Suprapubic skin (tissue), 4 donors: Measurements from ENCODE around the gene CRX. TPM values are rescaled to one million over a fixed set of nuclear protein-coding genes. Genes with fewer than 3 reads are reported as not detected.
"Not testable (repeated sequence)": the region's sequence is repeated elsewhere in the genome, so short reads cannot be mapped to it uniquely, and the experiment has no call there.

Experiments
- DNase-seq, 2 donors: peaks; one replicate each; pipeline ENCODE4 v3.0.0-alpha.2; 2019; ENCODE audit warnings: low spot score in 2 of 2
- H3K27ac ChIP-seq: fragments of 200-600 bp; sonication (generic); one replicate; pipeline ENCODE4 v1.5.1; 2019
- H3K27me3 ChIP-seq: fragments of 200-600 bp; sonication (generic); one replicate; pipeline ENCODE4 v1.5.1; 2019
- H3K36me3 ChIP-seq: fragments of 200-600 bp; sonication (generic); one replicate; pipeline ENCODE4 v1.5.1; 2019
- H3K4me1 ChIP-seq: fragments of 200-600 bp; sonication (generic); one replicate; pipeline ENCODE4 v1.5.1; 2019
- H3K4me3 ChIP-seq: fragments of 200-600 bp; sonication (generic); one replicate; pipeline ENCODE4 v1.5.1; 2019; ENCODE audit warnings: mild to moderate bottlenecking
- H3K9me3 ChIP-seq: fragments of 200-600 bp; sonication (generic); one replicate; pipeline ENCODE4 v1.5.1; 2019
- CTCF ChIP-seq, 2 donors: fragments of 200-600 bp in 1 of 2; fragments of 450-650 bp in 1 of 2; sonication (generic) in 1 of 2; IDR thresholded peaks; one replicate each; pipeline ENCODE4 v1.5.1; 2016 to 2019; ENCODE audit warnings: antibody characterized with exemption in 2 of 2, mild to moderate bottlenecking in 1 of 2, moderate library complexity in 1 of 2
- EP300 ChIP-seq: sonication (generic); formaldehyde crosslinking; IDR thresholded peaks from one replicate; pipeline ENCODE4 v1.6.1; 2017; ENCODE audit warnings: antibody characterized with exemption
- POLR2A ChIP-seq, 2 donors: fragments of 450-650 bp; IDR thresholded peaks; one replicate each; pipeline ENCODE4 v1.6.1; 2017; ENCODE audit warnings: antibody characterized with exemption in 2 of 2, mild to moderate bottlenecking in 2 of 2, moderate library complexity in 2 of 2
- POLR2AphosphoS5 ChIP-seq, 3 donors: sonication (generic); formaldehyde crosslinking; IDR thresholded peaks; one replicate each; pipeline ENCODE4 v1.6.1; 2017; ENCODE audit warnings: antibody characterized with exemption in 3 of 3
- WGBS: methylation state at CpG from one replicate; pipeline ENCODE4 v1.1.5; 2018; 5-methylcytosine and 5-hydroxymethylcytosine counted together
- total RNA-seq, 4 donors: library from RNA; depleted of rRNA; stranded (reverse); fragments of >200 nt; gene quantifications; one replicate each; pipeline ENCODE4 v1.1.0, GENCODE V29; 2016

The CRX gene
- total RNA-seq, 4 donors from 2014 or later = not detected

GRCh38 chr19:47798904-47799266 lies 22.9 kb upstream of the CRX start:
- WGBS = 77% methylated on average over 4 of the region's 4 CpGs
- TF ChIP-seq POLR2AphosphoS5 (IDR thresholded peaks at IDR 0.05) = no peak
- TF ChIP-seq EP300 = no peak
- TF ChIP-seq POLR2A (IDR thresholded peaks at IDR 0.05) = no peak
- no peak for TF ChIP-seq CTCF (IDR thresholded peaks at IDR 0.05)
- no peak overlapping the region for H3K4me3 ChIP-seq
- no peaks in the 10 kb centered on the region for H3K27me3 ChIP-seq
- no peak overlapping the region for H3K27ac ChIP-seq
- no peaks in the 10 kb centered on the region for H3K36me3 ChIP-seq
- H3K4me1 ChIP-seq = no peaks in the 10 kb centered on the region
- H3K9me3 ChIP-seq = no peaks in the 10 kb centered on the region
- no peak for DNase-seq

GRCh38 chr19:47801270-47801669 lies 20.5 kb upstream of the CRX start:
- DNase-seq = no peak
- 93% methylated on average over 4 of the region's 4 CpGs for WGBS
- Histone ChIP-seq H3K9me3 (no peaks in the 10 kb centered on the region), H3K27ac (no peak overlapping the region), H3K4me1 (no peaks in the 10 kb centered on the region), H3K4me3 (no peak overlapping the region), H3K36me3 (no peaks in the 10 kb centered on the region), H3K27me3 (no peaks in the 10 kb centered on the region)
- TF ChIP-seq CTCF (IDR thresholded peaks at IDR 0.05) = no peak
- TF ChIP-seq POLR2A (IDR thresholded peaks at IDR 0.05) = no peak
- TF ChIP-seq POLR2AphosphoS5 (IDR thresholded peaks at IDR 0.05) = no peak
- TF ChIP-seq EP300 = no peak

- Histone ChIP-seq H3K4me1 (no peaks in the 10 kb centered on the region), H3K9me3 (no peaks in the 10 kb centered on the region), H3K27ac (no peak overlapping the region), H3K4me3 (no peak overlapping the region), H3K36me3 (no peaks in the 10 kb centered on the region), H3K27me3 (no peaks in the 10 kb centered on the region)
- no peak for TF ChIP-seq CTCF (IDR thresholded peaks at IDR 0.05)
- no peak for TF ChIP-seq POLR2A (IDR thresholded peaks at IDR 0.05)
- TF ChIP-seq POLR2AphosphoS5 (IDR thresholded peaks at IDR 0.05) = no peak
- no peak for TF ChIP-seq EP300
- no peak for DNase-seq
- 90% methylated on average over 21 of the region's 25 CpGs for WGBS
Measured at GRCh38 chr19:47802521-47803043, 19.2 kb upstream of the CRX start.

- H3K27ac ChIP-seq, H3K27me3 ChIP-seq, H3K9me3 ChIP-seq, H3K4me3 ChIP-seq, H3K36me3 ChIP-seq, H3K4me1 ChIP-seq, DNase-seq: not testable (repeated sequence)
- whole genome bisulfite sequencing = 42% methylated on average over 10 of the region's 21 CpGs
Measured at GRCh38 chr19:47803148-47803547, 18.6 kb upstream of the CRX start.

GRCh38 chr19:47803671-47804070 lies 18.1 kb upstream of the CRX start:
- not testable (repeated sequence) for H3K9me3 ChIP-seq, DNase-seq, H3K27me3 ChIP-seq, H3K4me1 ChIP-seq, H3K4me3 ChIP-seq, H3K27ac ChIP-seq, H3K36me3 ChIP-seq
- no CpG with 5 or more reads among the region's 12 CpGs for WGBS

- WGBS = 100% methylated on average over 1 of the region's 5 CpGs
- not testable (repeated sequence) for H3K27me3 ChIP-seq
Measured at GRCh38 chr19:47804451-47804850, 17.3 kb upstream of the CRX start, which contains the start of gene TPRX1. TSS of gene TPRX1 (minus strand) at chr19:47804551. CDS start at chr19:47804539, 12 bp downstream.

GRCh38 chr19:47805313-47805712 lies 16.4 kb upstream of the CRX start:
- no peak for DNase-seq
- Histone ChIP-seq H3K27ac (no peak overlapping the region), H3K9me3 (no peaks in the 10 kb centered on the region), H3K4me1 (no peaks in the 10 kb centered on the region), H3K4me3 (no peak overlapping the region), H3K27me3 (no peaks in the 10 kb centered on the region), H3K36me3 (no peaks in the 10 kb centered on the region)
- TF ChIP-seq CTCF (IDR thresholded peaks at IDR 0.05) (no peak), EP300 (no peak), POLR2A (IDR thresholded peaks at IDR 0.05) (no peak), POLR2AphosphoS5 (IDR thresholded peaks at IDR 0.05) (no peak)
- WGBS = 81% methylated on average over 9 of the region's 10 CpGs

More at GRCh38 chr19:47804451-47804850, 17.3 kb upstream of the CRX start, which contains the start of gene TPRX1:
- H3K27ac ChIP-seq, DNase-seq, H3K4me3 ChIP-seq, H3K36me3 ChIP-seq, H3K4me1 ChIP-seq, H3K9me3 ChIP-seq: not testable (repeated sequence)
